Measurements from ENCODE around the gene SYTL3. TPM values are rescaled to one million over a fixed set of nuclear protein-coding genes. Genes with fewer than 3 reads are reported as not detected.
"Not testable (repeated sequence)": the region's sequence is repeated elsewhere in the genome, so short reads cannot be mapped to it uniquely, and the experiment has no call there.

Gene SYTL3
- total RNA-seq, 1 donor = 2.2 TPM

- H3K9me3 ChIP-seq (ENCODE audit: low read depth, low read length) = no peaks in the 10 kb centered on the region
- no peak overlapping the region for H2AFZ ChIP-seq (ENCODE audit: low read length)
- H4K20me1 ChIP-seq (ENCODE audit: insufficient read depth, low read length) = no peaks in the 10 kb centered on the region
- H3K36me3 ChIP-seq (ENCODE audit: insufficient read depth, low read length) = peaks cover 38% of the 10 kb centered on the region
- H3K4me2 ChIP-seq (ENCODE audit: insufficient read depth, low read length) = no peak overlapping the region
- H3K27me3 ChIP-seq (ENCODE audit: insufficient read depth, low read length) = no peaks in the 10 kb centered on the region
- H3K27ac ChIP-seq (ENCODE audit: low read depth, low read length) = no peak overlapping the region
- H3K4me1 ChIP-seq (ENCODE audit: insufficient read depth, low read length) = peaks cover 7% of the 10 kb centered on the region
- no peak for DNase-seq (ENCODE audit: insufficient read length, low spot score, missing footprints)
- H3K4me3 ChIP-seq (ENCODE audit: insufficient read depth, low read length) = no peak overlapping the region
- H3K79me2 ChIP-seq (ENCODE audit: insufficient read depth, low read length) = peaks cover 67% of the 10 kb centered on the region
- TF ChIP-seq, protein P1, sequence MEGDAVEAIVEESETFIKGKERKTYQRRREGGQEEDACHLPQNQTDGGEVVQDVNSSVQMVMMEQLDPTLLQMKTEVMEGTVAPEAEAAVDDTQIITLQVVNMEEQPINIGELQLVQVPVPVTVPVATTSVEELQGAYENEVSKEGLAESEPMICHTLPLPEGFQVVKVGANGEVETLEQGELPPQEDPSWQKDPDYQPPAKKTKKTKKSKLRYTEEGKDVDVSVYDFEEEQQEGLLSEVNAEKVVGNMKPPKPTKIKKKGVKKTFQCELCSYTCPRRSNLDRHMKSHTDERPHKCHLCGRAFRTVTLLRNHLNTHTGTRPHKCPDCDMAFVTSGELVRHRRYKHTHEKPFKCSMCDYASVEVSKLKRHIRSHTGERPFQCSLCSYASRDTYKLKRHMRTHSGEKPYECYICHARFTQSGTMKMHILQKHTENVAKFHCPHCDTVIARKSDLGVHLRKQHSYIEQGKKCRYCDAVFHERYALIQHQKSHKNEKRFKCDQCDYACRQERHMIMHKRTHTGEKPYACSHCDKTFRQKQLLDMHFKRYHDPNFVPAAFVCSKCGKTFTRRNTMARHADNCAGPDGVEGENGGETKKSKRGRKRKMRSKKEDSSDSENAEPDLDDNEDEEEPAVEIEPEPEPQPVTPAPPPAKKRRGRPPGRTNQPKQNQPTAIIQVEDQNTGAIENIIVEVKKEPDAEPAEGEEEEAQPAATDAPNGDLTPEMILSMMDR (IDR thresholded peaks at IDR 0.05; ENCODE audit: extremely low read depth, low read depth, low read length) = no peak
These were observed 139.5 kb downstream of the SYTL3 start for GRCh38 chr6:158789115-158789917.

GRCh38 chr6:158791274-158791855 lies 141.5 kb downstream of the SYTL3 start:
- H3K9me3 ChIP-seq (ENCODE audit: low read depth, low read length) = no peaks in the 10 kb centered on the region
- H4K20me1 ChIP-seq (ENCODE audit: insufficient read depth, low read length) = no peaks in the 10 kb centered on the region
- no peak overlapping the region for H3K27ac ChIP-seq (ENCODE audit: low read depth, low read length)
- H3K79me2 ChIP-seq (ENCODE audit: insufficient read depth, low read length) = peaks cover 83% of the 10 kb centered on the region
- no peak overlapping the region for H2AFZ ChIP-seq (ENCODE audit: low read length)
- TF ChIP-seq, protein P1 (IDR thresholded peaks at IDR 0.05; ENCODE audit: extremely low read depth, low read depth, low read length) = no peak
- no peak overlapping the region for H3K4me3 ChIP-seq (ENCODE audit: insufficient read depth, low read length)
- H3K27me3 ChIP-seq (ENCODE audit: insufficient read depth, low read length) = no peaks in the 10 kb centered on the region
- H3K4me2 ChIP-seq (ENCODE audit: insufficient read depth, low read length) = no peak overlapping the region
- H3K4me1 ChIP-seq (ENCODE audit: insufficient read depth, low read length) = peaks cover 3% of the 10 kb centered on the region
- H3K36me3 ChIP-seq (ENCODE audit: insufficient read depth, low read length) = peaks cover 21% of the 10 kb centered on the region
- no peak for DNase-seq (ENCODE audit: insufficient read length, low spot score, missing footprints)

GRCh38 chr6:158792505-158792904 lies 142.7 kb downstream of the SYTL3 start:
- not testable (repeated sequence) for H3K4me2 ChIP-seq (ENCODE audit: insufficient read depth, low read length); H2AFZ ChIP-seq (ENCODE audit: low read length); H3K27ac ChIP-seq (ENCODE audit: low read depth, low read length); H3K27me3 ChIP-seq (ENCODE audit: insufficient read depth, low read length); H3K9me3 ChIP-seq (ENCODE audit: low read depth, low read length); H4K20me1 ChIP-seq (ENCODE audit: insufficient read depth, low read length); DNase-seq (ENCODE audit: insufficient read length, low spot score, missing footprints); H3K4me3 ChIP-seq (ENCODE audit: insufficient read depth, low read length); H3K4me1 ChIP-seq (ENCODE audit: insufficient read depth, low read length)
- Histone ChIP-seq H3K36me3 (ENCODE audit: insufficient read depth, low read length) (peaks cover 12% of the 10 kb centered on the region), H3K79me2 (ENCODE audit: insufficient read depth, low read length) (peaks cover 90% of the 10 kb centered on the region)

- no peak overlapping the region for H2AFZ ChIP-seq (ENCODE audit: low read length)
- no peak overlapping the region for H3K4me3 ChIP-seq (ENCODE audit: insufficient read depth, low read length)
- no peaks in the 10 kb centered on the region for H3K27me3 ChIP-seq (ENCODE audit: insufficient read depth, low read length)
- H3K36me3 ChIP-seq (ENCODE audit: insufficient read depth, low read length) = peaks cover 4% of the 10 kb centered on the region
- no peaks in the 10 kb centered on the region for H4K20me1 ChIP-seq (ENCODE audit: insufficient read depth, low read length)
- peaks cover 89% of the 10 kb centered on the region for H3K79me2 ChIP-seq (ENCODE audit: insufficient read depth, low read length)
- H3K27ac ChIP-seq (ENCODE audit: low read depth, low read length) = no peak overlapping the region
- H3K4me2 ChIP-seq (ENCODE audit: insufficient read depth, low read length) = no peak overlapping the region
- no peaks in the 10 kb centered on the region for H3K9me3 ChIP-seq (ENCODE audit: low read depth, low read length)
- peaks cover 16% of the 10 kb centered on the region for H3K4me1 ChIP-seq (ENCODE audit: insufficient read depth, low read length)
- peak; percentile 88 for DNase-seq (ENCODE audit: insufficient read length, low spot score, missing footprints)
- TF ChIP-seq, protein P1 (IDR thresholded peaks at IDR 0.05; ENCODE audit: extremely low read depth, low read depth, low read length) = peak; percentile 63
These were observed 143.6 kb downstream of the SYTL3 start for GRCh38 chr6:158793432-158793831.
